Upper lobe of left lung (tissue), 4 donors: Measurements from ENCODE around the gene CLRN3.

Source experiments
- CTCF ChIP-seq, 6 experiments: fragments of 450-650 bp in 4 of 6; fragments of 200-600 bp in 2 of 6; sonication (generic) in 2 of 6; IDR thresholded peaks; one replicate each; pipeline ENCODE4 v1.5.1; 2016 to 2019; ENCODE audit warnings: antibody characterized with exemption in 6 of 6
- EP300 ChIP-seq, 4 donors: sonication (generic); formaldehyde crosslinking; IDR thresholded peaks; one replicate each; pipeline ENCODE4 v1.5.1; 2017; ENCODE audit warnings: antibody characterized with exemption in 4 of 4, control low read depth in 2 of 4
- POLR2A ChIP-seq, 4 donors: fragments of 450-650 bp; IDR thresholded peaks; one replicate each; pipeline ENCODE4 v1.5.1; 2016 to 2017; ENCODE audit warnings: antibody characterized with exemption in 4 of 4, mild to moderate bottlenecking in 2 of 4
- POLR2AphosphoS5 ChIP-seq, 2 donors: sonication (generic); formaldehyde crosslinking; IDR thresholded peaks; one replicate each; pipeline ENCODE4 v1.5.1; 2017; ENCODE audit warnings: antibody characterized with exemption in 2 of 2

GRCh38 chr10:127894146-127894545 lies 1.4 kb upstream of the CLRN3 start:
- TF ChIP-seq POLR2AphosphoS5 (IDR thresholded peaks at IDR 0.05) (no peak), CTCF (IDR thresholded peaks at IDR 0.05) (no peak), EP300 (IDR thresholded peaks at IDR 0.05) (no peak), POLR2A (IDR thresholded peaks at IDR 0.05) (no peak)
